ENCODE results near the gene SLC9A8. TPM values are rescaled to one million over a fixed set of nuclear protein-coding genes. Genes with fewer than 3 reads are reported as not detected.

Gene SLC9A8
- total RNA-seq, 1 donor from 2014 or later, result 6.2 TPM

- Histone ChIP-seq H3K9me3 (ENCODE audit: insufficient read depth, low read depth, low read length) (no peaks in the 10 kb centered on the region), H3K79me2 (ENCODE audit: insufficient read depth, low read length) (no peaks in the 10 kb centered on the region), H4K20me1 (ENCODE audit: insufficient read depth, low read length) (no peaks in the 10 kb centered on the region), H3K27ac (ENCODE audit: low read depth, low read length) (no peak overlapping the region), H3K9ac (ENCODE audit: low read length) (no peak overlapping the region), H3K4me2 (ENCODE audit: low read length) (no peak overlapping the region), H3K27me3 (ENCODE audit: insufficient read depth, low read length) (no peaks in the 10 kb centered on the region), H2AFZ (ENCODE audit: low read depth, low read length) (no peak overlapping the region), H3K4me1 (ENCODE audit: insufficient read depth, low read length) (peaks cover 7% of the 10 kb centered on the region), H3K4me3 (ENCODE audit: insufficient read depth, low read depth, low read length) (no peak overlapping the region), H3K36me3 (ENCODE audit: insufficient read depth, low read length) (peaks cover 9% of the 10 kb centered on the region)
- DNase-seq (ENCODE audit: low read depth) (no peak), FAIRE-seq (no peak)
- Mint-ChIP-seq H3K27ac (ENCODE audit: unreplicated experiment) (peak overlapping the region; percentile 77), H3K4me3 (ENCODE audit: unreplicated experiment) (no peak overlapping the region), H3K27me3 (ENCODE audit: low read depth, unreplicated experiment) (no peaks in the 10 kb centered on the region), H3K4me1 (ENCODE audit: low read depth, unreplicated experiment) (peaks cover 34% of the 10 kb centered on the region), H3K9me3 (ENCODE audit: unreplicated experiment) (no peaks in the 10 kb centered on the region), H3K36me3 (ENCODE audit: low read depth, unreplicated experiment) (peaks cover 5% of the 10 kb centered on the region)
- TF ChIP-seq EZH2 (IDR thresholded peaks at IDR 0.05; ENCODE audit: insufficient read depth, low read length), result no peak
These were observed 39.4 kb downstream of the SLC9A8 start for GRCh38 chr20:49851991-49852390.

GRCh38 chr20:49852522-49853080, 40.0 kb downstream of the SLC9A8 start:
- H3K27me3 Mint-ChIP-seq (ENCODE audit: low read depth, unreplicated experiment), result no peaks in the 10 kb centered on the region
- no peak overlapping the region for H3K9ac ChIP-seq (ENCODE audit: low read length)
- no peaks in the 10 kb centered on the region for H3K79me2 ChIP-seq (ENCODE audit: insufficient read depth, low read length)
- H3K36me3 Mint-ChIP-seq (ENCODE audit: low read depth, unreplicated experiment), result peaks cover 5% of the 10 kb centered on the region
- H2AFZ ChIP-seq (ENCODE audit: low read depth, low read length), result no peak overlapping the region
- H3K9me3 ChIP-seq (ENCODE audit: insufficient read depth, low read depth, low read length), result no peaks in the 10 kb centered on the region
- H4K20me1 ChIP-seq (ENCODE audit: insufficient read depth, low read length), result no peaks in the 10 kb centered on the region
- peaks cover 7% of the 10 kb centered on the region for H3K4me1 ChIP-seq (ENCODE audit: insufficient read depth, low read length)
- no peak overlapping the region for H3K4me2 ChIP-seq (ENCODE audit: low read length)
- peak overlapping the region; percentile 81 for H3K27ac Mint-ChIP-seq (ENCODE audit: unreplicated experiment)
- H3K9me3 Mint-ChIP-seq (ENCODE audit: unreplicated experiment), result no peaks in the 10 kb centered on the region
- TF ChIP-seq EZH2 (IDR thresholded peaks at IDR 0.05; ENCODE audit: insufficient read depth, low read length), result no peak
- TF ChIP-seq CTCF (IDR thresholded peaks at IDR 0.05; ENCODE audit: insufficient read depth, low read depth, low read length), result no peak
- peaks cover 9% of the 10 kb centered on the region for H3K36me3 ChIP-seq (ENCODE audit: insufficient read depth, low read length)
- no peak overlapping the region for H3K27ac ChIP-seq (ENCODE audit: low read depth, low read length)
- peaks cover 34% of the 10 kb centered on the region for H3K4me1 Mint-ChIP-seq (ENCODE audit: low read depth, unreplicated experiment)
- peak overlapping the region; percentile 22 for H3K4me3 Mint-ChIP-seq (ENCODE audit: unreplicated experiment)
- no peaks in the 10 kb centered on the region for H3K27me3 ChIP-seq (ENCODE audit: insufficient read depth, low read length)
- H3K4me3 ChIP-seq (ENCODE audit: insufficient read depth, low read depth, low read length), result no peak overlapping the region
- DNase-seq (ENCODE audit: low read depth) (no peak), FAIRE-seq (no peak)

DNA sequence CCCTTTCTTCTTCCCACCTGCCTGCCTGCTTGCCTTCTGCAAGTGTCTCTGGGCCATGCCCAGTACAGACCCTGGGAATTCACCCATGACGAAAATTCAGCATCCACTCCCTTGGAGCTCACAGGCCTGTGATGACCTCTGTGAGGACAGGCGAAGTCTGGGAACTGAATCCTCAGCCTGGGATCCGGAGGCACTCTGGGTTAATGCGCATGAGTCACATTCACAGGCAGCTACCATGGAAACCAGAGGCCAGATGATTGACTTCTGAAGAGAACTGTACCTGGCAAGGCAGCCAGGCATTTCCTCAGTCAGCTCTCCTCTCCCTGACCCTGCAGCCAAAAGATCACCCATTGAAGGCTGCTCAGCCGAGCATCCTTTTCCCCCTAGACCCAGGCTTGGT, 41.0 kb downstream of the SLC9A8 start:
- no peak overlapping the region for H3K4me3 ChIP-seq (ENCODE audit: insufficient read depth, low read depth, low read length)
- H2AFZ ChIP-seq (ENCODE audit: low read depth, low read length), result no peak overlapping the region
- no peaks in the 10 kb centered on the region for H3K79me2 ChIP-seq (ENCODE audit: insufficient read depth, low read length)
- no peaks in the 10 kb centered on the region for H4K20me1 ChIP-seq (ENCODE audit: insufficient read depth, low read length)
- DNase-seq (ENCODE audit: low read depth) (peak; percentile 68), FAIRE-seq (no peak)
- H3K27me3 Mint-ChIP-seq (ENCODE audit: low read depth, unreplicated experiment), result no peaks in the 10 kb centered on the region
- no peaks in the 10 kb centered on the region for H3K27me3 ChIP-seq (ENCODE audit: insufficient read depth, low read length)
- H3K36me3 Mint-ChIP-seq (ENCODE audit: low read depth, unreplicated experiment), result peaks cover 5% of the 10 kb centered on the region
- TF ChIP-seq EZH2 (IDR thresholded peaks at IDR 0.05; ENCODE audit: insufficient read depth, low read length), result no peak
- no peak for TF ChIP-seq CTCF (IDR thresholded peaks at IDR 0.05; ENCODE audit: insufficient read depth, low read depth, low read length)
- no peak overlapping the region for H3K4me2 ChIP-seq (ENCODE audit: low read length)
- H3K4me3 Mint-ChIP-seq (ENCODE audit: unreplicated experiment), result peak overlapping the region; percentile 50
- H3K27ac Mint-ChIP-seq (ENCODE audit: unreplicated experiment), result peak overlapping the region; percentile 88
- peaks cover 34% of the 10 kb centered on the region for H3K4me1 Mint-ChIP-seq (ENCODE audit: low read depth, unreplicated experiment)
- H3K4me1 ChIP-seq (ENCODE audit: insufficient read depth, low read length), result peaks cover 7% of the 10 kb centered on the region
- no peak overlapping the region for H3K27ac ChIP-seq (ENCODE audit: low read depth, low read length)
- no peak overlapping the region for H3K9ac ChIP-seq (ENCODE audit: low read length)
- no peaks in the 10 kb centered on the region for H3K9me3 Mint-ChIP-seq (ENCODE audit: unreplicated experiment)
- no peaks in the 10 kb centered on the region for H3K9me3 ChIP-seq (ENCODE audit: insufficient read depth, low read depth, low read length)
- peaks cover 9% of the 10 kb centered on the region for H3K36me3 ChIP-seq (ENCODE audit: insufficient read depth, low read length)

Measured in astrocyte (in vitro differentiated cells and primary cell).